DMS114 treated with DMSO at 0.1 percent for 48 hours (cell line): Measurements from ENCODE around the gene NARF.
"Not testable (repeated sequence)": the region's sequence is repeated elsewhere in the genome, so short reads cannot be mapped to it uniquely, and the experiment has no call there.

Source experiments
- DNase-seq: peaks from one replicate; lab custom pipeline; 2025; ENCODE audit not compliant: unreplicated experiment; lab: John Stamatoyannopoulos, UW

NARF gene

GRCh38 chr17:82496529-82497434 lies 38.2 kb downstream of the NARF start:
- DNase-seq, result peak; percentile 76

- peak; percentile 26 for DNase-seq
Observed at GRCh38 chr17:82497483-82498405, 39.2 kb downstream of the NARF start.

DNA sequence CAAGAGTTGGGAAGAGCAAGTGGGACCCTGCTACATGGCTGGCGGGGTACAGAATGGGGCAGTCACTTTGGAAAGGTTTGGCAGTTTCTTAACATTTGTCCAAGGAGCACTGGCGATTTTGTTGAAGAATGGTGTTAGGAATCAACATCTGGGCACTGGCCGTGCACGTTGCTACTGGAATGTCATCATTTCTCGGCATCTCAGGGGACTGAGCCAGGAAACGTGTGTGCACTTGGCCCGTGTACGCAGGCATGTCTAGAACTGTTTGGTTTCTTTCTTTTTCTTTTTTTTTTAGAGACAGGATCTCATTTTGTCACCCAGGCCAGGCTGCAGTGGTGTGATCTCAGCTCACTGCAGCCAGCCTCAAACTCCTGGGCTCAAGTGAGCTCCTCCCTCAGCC lies 43.7 kb downstream of the NARF start:
- DNase-seq, result no peak

DNA sequence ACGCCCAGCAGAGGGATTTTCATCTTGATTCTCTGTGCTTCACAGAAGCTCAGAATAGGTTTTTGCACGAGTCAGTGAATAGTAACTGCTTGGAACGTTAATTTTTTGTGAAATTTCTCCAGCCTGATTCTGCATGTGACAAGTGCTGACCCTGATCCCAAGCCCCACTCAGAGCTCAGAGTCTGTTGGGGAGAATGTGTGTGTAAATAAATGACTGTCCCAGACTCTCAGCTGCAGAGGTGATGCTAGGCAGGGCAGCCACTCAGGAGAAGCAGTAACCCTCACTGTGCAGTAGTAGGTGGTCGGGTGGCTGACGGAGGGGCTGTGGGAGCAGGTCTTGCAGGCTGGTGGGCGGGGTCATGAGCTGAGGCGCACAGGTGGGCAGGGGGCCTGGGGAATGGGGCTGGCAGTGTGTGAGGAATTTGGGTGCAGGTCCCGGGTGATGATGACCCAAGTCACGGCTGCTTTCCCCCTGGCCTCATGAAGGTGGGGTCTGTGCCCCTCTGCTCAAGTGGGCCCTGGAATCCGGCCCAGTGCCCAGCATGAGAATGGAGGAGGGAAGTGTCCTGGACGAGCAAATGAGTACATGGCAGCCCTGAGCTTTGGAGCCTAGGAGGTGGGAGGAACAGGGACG lies 44.7 kb downstream of the NARF start:
- no peak for DNase-seq

DNA sequence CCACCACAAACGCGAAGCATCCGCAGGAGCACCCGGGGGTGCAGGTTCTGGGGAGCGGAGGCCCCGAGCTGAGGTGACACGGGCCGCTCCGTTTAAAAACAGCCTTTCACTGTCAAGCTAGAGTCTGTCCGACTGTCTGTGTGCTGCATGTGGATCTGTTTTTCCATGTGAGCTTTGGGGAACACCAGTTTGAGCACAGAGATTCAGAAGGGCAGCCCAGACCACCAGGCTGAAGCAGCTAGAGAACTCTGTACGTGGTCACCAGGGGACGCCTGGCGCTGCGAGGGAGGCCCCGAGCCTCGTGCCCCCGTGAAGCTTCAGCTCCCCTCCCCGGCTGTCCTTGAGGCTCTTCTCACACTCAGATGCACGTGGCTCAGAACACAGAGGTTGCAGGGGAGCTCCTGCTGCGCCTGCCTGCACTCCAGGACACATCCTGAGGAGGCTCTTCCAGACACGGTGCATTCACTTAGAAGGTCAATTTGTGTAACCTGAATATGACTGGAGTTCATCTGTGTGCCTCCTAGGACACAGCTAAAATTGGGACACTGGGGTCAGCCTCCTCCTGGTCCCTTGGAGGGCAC lies 45.3 kb downstream of the NARF start:
- DNase-seq, result no peak

DNA sequence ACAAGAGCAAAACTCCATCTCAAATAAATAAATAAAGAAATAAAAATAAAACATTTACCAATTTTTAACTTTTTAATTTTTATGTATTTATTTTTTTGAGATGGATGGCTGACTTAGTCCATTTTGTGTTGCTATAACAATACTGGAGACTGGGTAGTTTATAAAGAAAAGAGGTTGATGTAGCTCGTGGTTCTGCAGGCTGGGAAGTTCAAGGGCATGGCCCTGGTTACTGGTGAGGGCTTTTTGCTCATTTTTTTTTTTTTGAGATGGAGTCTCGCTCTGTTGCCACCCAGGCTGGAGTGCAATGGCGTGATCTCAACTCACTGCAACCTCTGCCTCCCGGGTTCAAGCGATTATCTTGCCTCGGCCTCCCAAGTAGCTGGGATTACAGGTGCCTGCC lies 46.8 kb downstream of the NARF start:
- DNase-seq, result no peak

DNA sequence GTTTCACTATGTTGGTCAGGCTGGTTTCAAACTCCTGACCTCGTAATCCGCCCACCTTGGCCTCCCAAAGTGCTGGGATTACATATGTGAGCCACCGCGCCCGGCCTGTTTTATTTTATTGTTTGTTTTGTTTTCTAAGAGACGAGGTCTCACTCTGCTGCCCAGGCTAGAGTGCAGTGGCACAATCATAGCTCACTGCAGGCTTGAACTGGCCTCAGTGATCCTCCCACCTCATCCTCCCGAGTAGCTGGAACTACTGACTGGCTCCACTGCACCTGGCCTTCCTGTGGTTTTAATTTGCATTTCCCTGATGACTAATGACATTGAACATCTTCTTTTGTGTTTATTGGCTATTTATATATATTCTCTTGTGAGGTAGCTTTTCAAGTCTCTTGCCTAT lies 47.9 kb downstream of the NARF start:
- not testable (repeated sequence) for DNase-seq

GRCh38 chr17:82507631-82508175 lies 49.2 kb downstream of the NARF start:
- no peak for DNase-seq

- not testable (repeated sequence) for DNase-seq
Observed at GRCh38 chr17:82511642-82512041, 53.1 kb downstream of the NARF start.

- not testable (repeated sequence) for DNase-seq
Observed at GRCh38 chr17:82513864-82514263, 55.3 kb downstream of the NARF start.

DNA sequence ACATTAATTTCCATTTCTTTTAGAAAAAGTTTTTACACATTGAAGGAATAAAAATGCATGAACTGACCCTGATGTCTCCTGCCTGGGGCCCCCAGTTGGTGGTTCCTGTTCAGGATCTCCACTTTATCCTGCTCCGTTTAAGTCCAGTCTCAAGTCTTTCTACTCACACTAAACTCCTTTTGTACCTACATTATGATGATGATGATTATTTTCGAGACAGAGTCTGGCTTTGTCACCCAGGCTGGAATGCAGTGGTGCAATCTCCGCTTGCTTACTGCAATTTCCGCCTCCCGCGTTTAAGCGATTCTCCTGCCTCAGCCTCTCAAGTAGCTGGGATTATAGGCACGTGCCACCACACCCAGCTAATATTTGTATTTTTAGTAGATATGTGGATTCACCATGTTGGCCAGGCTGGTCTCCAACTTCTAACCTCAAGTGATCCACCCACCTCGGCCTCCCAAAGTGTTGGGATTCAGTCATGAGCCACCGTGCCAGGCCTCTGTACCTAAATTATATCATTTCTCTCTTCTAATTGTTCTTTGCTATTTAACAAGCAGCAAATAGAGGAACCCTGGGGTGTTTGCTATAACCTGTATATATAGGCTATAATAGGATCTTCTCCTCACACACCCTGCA lies 58.8 kb downstream of the NARF start:
- no peak for DNase-seq

DNA sequence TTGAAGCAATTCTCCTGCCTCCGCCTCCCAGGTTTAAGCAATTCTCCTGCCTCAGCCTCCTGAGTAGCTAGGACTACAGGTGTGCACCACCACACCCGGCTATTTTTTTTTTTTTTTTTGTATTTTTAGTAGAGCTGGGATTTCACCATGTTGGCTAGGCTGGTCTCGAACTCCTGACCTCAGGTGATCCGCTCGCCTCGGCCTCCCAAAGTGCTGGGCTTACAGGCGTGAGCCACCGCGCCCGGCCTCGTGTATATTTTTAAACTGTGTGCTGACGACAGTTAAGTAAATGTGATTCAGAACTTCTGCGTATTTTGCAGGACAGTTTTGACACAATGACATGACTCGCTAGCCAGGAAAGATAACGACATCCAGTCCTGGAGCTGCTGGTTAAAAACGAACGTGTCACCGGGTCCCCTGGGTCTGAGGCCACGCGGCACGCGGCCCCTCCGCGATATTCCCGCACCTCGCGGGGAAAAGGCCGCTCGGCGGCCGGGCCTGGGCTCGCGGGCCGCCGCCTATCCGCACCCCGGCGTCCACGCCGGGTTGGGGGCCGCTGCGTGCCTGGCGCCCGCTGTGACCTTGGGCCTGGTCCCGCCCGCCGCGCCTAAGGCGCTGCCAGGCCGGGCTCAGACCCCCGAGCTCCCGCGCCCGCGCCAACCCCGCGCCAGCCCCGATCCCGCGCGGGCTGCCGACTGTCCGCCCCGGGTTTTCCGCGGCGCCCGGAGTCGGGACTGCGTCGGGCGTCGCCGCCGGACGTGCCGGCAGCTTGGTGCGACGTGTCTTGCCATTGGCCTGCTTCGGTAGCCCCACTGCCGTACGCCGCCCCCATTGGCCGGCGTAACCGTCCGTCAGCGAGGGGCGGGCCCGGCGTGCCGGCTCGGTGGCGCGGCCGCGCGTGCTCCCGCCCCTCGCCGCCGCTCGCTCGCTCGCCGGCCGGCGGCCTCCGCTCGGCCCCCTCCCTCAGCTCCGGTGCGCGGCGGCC lies 60.6 kb downstream of the NARF start, which contains the start of gene FOXK2:
Gene FOXK2 (plus strand): TSS at position 907 of the 985 bp plus-strand sequence. CDS start 157 bp downstream, outside the sequence.
- peak; percentile 64 for DNase-seq

DNA sequence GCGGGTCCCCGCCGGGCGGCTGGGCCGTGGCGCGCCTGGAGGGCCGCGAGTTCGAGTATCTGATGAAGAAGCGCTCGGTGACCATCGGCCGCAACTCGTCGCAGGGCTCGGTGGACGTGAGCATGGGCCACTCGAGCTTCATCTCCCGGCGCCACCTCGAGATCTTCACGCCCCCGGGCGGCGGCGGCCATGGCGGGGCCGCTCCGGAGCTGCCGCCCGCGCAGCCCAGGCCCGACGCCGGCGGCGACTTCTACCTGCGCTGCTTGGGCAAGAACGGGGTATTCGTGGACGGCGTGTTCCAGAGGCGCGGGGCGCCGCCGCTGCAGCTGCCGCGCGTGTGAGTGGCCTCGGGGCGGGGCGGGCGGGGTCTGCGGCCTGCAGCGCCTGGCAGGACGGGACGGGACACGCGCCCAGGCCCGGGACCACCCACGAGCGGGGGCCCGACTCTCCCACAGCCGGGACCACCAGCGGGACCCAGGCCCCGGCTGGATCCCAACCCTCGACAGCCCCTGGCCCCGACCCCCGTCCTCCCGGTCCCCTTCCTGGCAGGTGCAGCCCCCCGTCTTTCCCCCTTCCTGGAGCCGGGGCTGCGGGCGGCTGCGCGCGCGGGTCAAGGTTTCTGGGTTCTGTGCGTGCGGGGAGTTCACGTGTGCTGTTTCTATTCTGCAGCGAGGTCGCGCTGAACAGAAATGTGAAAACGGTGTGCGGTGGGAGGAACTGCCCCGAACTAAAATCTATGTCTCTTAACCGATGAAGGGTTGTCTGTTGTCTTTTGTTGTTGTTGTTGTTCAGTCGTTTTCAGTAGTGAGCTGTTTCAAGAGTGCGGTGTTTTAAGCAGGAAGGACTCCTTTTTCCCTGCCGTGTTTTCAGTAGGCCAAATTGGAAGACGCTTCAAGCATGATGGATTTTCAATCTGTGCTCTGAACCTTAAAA lies 61.7 kb downstream of the NARF start:
- peak; percentile 22 for DNase-seq

DNA sequence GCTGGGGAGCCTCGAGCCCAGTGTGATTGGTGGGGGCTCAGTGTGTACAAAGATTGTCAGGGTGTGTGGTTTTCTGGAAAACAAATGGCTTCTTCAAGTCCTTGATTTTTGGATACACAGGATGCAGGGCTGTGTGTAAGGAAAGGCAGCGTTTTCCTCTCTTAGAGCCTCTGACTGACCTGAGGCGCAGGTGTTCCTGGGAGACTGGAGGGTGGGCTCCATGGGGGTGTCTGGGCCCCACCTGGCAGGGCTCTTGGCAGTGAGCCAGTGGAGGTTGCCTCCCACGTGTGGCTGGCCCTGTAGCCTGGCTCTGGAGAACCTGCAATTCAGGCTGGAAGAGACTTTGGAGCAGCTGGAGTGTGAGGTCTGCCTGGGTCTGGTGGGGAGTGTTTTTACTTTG lies 66.0 kb downstream of the NARF start:
- DNase-seq, result no peak

GRCh38 chr17:82525712-82526111 lies 67.2 kb downstream of the NARF start:
- no peak for DNase-seq

DNA sequence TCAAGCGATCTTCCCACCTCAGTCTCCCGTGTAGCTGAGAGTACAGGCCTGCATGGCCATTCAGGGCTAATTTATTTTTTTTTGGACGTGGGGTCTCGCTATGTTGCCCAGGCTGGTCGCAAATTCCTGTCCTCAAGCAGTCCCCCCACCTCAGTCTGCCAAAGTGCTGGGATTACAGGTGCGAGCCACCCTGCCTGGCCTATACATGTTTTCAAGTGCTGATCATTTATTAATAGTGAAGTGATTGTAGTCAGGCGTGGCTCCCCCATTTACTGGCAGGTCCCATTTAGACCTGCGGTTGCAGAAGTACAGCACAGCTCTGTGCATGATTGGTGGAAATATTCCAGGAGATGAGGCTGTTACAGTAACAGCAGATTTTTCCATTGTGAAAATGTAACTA lies 69.4 kb downstream of the NARF start:
- DNase-seq, result no peak

DNA sequence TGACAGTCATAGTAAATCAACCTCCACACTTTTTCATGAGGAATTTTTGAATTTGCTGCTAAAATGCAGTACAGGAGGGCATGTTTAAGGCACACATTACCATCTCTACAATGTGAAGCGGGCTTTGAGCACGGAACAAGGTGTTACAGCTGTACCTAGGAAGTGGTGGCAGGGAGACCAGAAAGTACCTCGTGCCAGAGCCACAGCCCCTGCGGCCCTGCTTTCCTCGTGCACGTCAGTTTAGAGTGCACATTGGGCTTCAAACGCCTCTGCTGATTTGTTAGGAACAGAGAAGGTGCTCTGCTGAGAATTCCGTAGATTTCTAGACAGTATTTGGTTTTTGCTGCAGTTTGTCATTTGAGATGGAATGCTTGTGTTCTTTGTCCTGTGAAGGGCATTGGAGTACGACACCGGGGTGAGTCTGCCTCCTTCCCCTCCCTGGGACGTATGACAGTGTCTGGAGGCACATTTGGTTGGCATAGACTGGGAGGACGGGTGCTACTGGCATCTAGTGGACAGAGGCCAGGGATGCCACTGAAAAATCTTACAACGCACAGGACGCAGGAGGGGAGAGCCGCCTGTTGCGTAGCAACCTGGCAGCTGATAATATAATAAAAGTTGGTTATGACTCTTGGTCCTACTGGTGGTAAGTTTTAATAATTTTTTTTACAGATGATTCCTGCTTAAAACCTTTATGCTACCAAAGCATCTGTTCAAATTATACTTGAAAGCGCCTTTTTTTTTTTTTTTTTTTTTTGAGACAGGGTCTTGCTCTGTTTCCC lies 70.1 kb downstream of the NARF start:
- DNase-seq, result peak; percentile 72
